ENCODE results near the gene ZBTB8B.
"Not testable (repeated sequence)": the region's sequence is repeated elsewhere in the genome, so short reads cannot be mapped to it uniquely, and the experiment has no call there.

The ZBTB8B gene

GRCh38 chr1:32470991-32471694, 6.3 kb downstream of the ZBTB8B start:
- FAIRE-seq (peak; percentile 35), DNase-seq (ENCODE audit: insufficient read length, low spot score) (peak; percentile 56)
- TF ChIP-seq POLR2A (IDR thresholded peaks at IDR 0.05; ENCODE audit: low read depth, low read length) (no peak), TAF1 (IDR thresholded peaks at IDR 0.05; ENCODE audit: low read depth, low read length) (no peak), POLR2AphosphoS5 (IDR thresholded peaks at IDR 0.05; ENCODE audit: low read depth, low read length) (no peak), POU2F2 (IDR thresholded peaks at IDR 0.05; ENCODE audit: low read depth, low read length) (no peak), PAX5 (IDR thresholded peaks at IDR 0.05; ENCODE audit: insufficient read depth, low read length, severe bottlenecking) (no peak), SPI1 (IDR thresholded peaks at IDR 0.05; ENCODE audit: low read depth, low read length) (no peak)

GRCh38 chr1:32471695-32472362, 7.0 kb downstream of the ZBTB8B start:
- TF ChIP-seq SPI1 (IDR thresholded peaks at IDR 0.05; ENCODE audit: low read depth, low read length) = no peak
- TF ChIP-seq TAF1 (IDR thresholded peaks at IDR 0.05; ENCODE audit: low read depth, low read length) = no peak
- no peak for TF ChIP-seq POU2F2 (IDR thresholded peaks at IDR 0.05; ENCODE audit: low read depth, low read length)
- no peak for TF ChIP-seq POLR2A (IDR thresholded peaks at IDR 0.05; ENCODE audit: low read depth, low read length)
- TF ChIP-seq POLR2AphosphoS5 (IDR thresholded peaks at IDR 0.05; ENCODE audit: low read depth, low read length) = no peak
- no peak for TF ChIP-seq PAX5 (IDR thresholded peaks at IDR 0.05; ENCODE audit: insufficient read depth, low read length, severe bottlenecking)
- DNase-seq (ENCODE audit: insufficient read length, low spot score) (no peak), FAIRE-seq (peak; percentile 48)

- FAIRE-seq; DNase-seq (ENCODE audit: insufficient read length, low spot score): not testable (repeated sequence)
These were observed 8.1 kb downstream of the ZBTB8B start for GRCh38 chr1:32472966-32473365.

GRCh38 chr1:32474954-32475353, 10.1 kb downstream of the ZBTB8B start:
- TF ChIP-seq PAX5 (IDR thresholded peaks at IDR 0.05; ENCODE audit: insufficient read depth, low read length, severe bottlenecking) (no peak), POLR2AphosphoS5 (IDR thresholded peaks at IDR 0.05; ENCODE audit: low read depth, low read length) (no peak), SPI1 (IDR thresholded peaks at IDR 0.05; ENCODE audit: low read depth, low read length) (no peak), POLR2A (IDR thresholded peaks at IDR 0.05; ENCODE audit: low read depth, low read length) (no peak), TAF1 (IDR thresholded peaks at IDR 0.05; ENCODE audit: low read depth, low read length) (no peak), POU2F2 (IDR thresholded peaks at IDR 0.05; ENCODE audit: low read depth, low read length) (no peak)
- DNase-seq (ENCODE audit: insufficient read length, low spot score) (no peak), FAIRE-seq (no peak)

- DNase-seq (ENCODE audit: insufficient read length, low spot score) (no peak), FAIRE-seq (no peak)
- TF ChIP-seq POLR2A (IDR thresholded peaks at IDR 0.05; ENCODE audit: low read depth, low read length) (no peak), PAX5 (IDR thresholded peaks at IDR 0.05; ENCODE audit: insufficient read depth, low read length, severe bottlenecking) (no peak), POU2F2 (IDR thresholded peaks at IDR 0.05; ENCODE audit: low read depth, low read length) (no peak), SPI1 (IDR thresholded peaks at IDR 0.05; ENCODE audit: low read depth, low read length) (no peak), POLR2AphosphoS5 (IDR thresholded peaks at IDR 0.05; ENCODE audit: low read depth, low read length) (no peak), TAF1 (IDR thresholded peaks at IDR 0.05; ENCODE audit: low read depth, low read length) (no peak)
These were observed 15.1 kb downstream of the ZBTB8B start for GRCh38 chr1:32480003-32480402.

GRCh38 chr1:32480761-32481160, 15.9 kb downstream of the ZBTB8B start:
- no peak for TF ChIP-seq PAX5 (IDR thresholded peaks at IDR 0.05; ENCODE audit: insufficient read depth, low read length, severe bottlenecking)
- TF ChIP-seq SPI1 (IDR thresholded peaks at IDR 0.05; ENCODE audit: low read depth, low read length) = no peak
- FAIRE-seq (no peak), DNase-seq (ENCODE audit: insufficient read length, low spot score) (no peak)

- not testable (repeated sequence) for DNase-seq (ENCODE audit: insufficient read length, low spot score); FAIRE-seq
These were observed 16.9 kb downstream of the ZBTB8B start for GRCh38 chr1:32481788-32482187.

- no peak for DNase-seq (ENCODE audit: insufficient read length, low spot score)
- TF ChIP-seq POLR2A (IDR thresholded peaks at IDR 0.05; ENCODE audit: low read depth, low read length) = no peak
- no peak for FAIRE-seq
These were observed 20.8 kb downstream of the ZBTB8B start for GRCh38 chr1:32485554-32486255.

- DNase-seq (ENCODE audit: insufficient read length, low spot score) (no peak), FAIRE-seq (no peak)
- TF ChIP-seq POU2F2 (IDR thresholded peaks at IDR 0.05; ENCODE audit: low read depth, low read length) (no peak), SPI1 (IDR thresholded peaks at IDR 0.05; ENCODE audit: low read depth, low read length) (no peak), POLR2A (IDR thresholded peaks at IDR 0.05; ENCODE audit: low read depth, low read length) (no peak), PAX5 (IDR thresholded peaks at IDR 0.05; ENCODE audit: insufficient read depth, low read length, severe bottlenecking) (no peak), TAF1 (IDR thresholded peaks at IDR 0.05; ENCODE audit: low read depth, low read length) (no peak)
These were observed 21.7 kb downstream of the ZBTB8B start for GRCh38 chr1:32486463-32487113.

- FAIRE-seq (no peak), DNase-seq (ENCODE audit: insufficient read length, low spot score) (no peak)
- TF ChIP-seq POLR2AphosphoS5 (IDR thresholded peaks at IDR 0.05; ENCODE audit: low read depth, low read length) = no peak
- TF ChIP-seq TAF1 (IDR thresholded peaks at IDR 0.05; ENCODE audit: low read depth, low read length) = no peak
- TF ChIP-seq POLR2A (IDR thresholded peaks at IDR 0.05; ENCODE audit: low read depth, low read length) = no peak
- no peak for TF ChIP-seq POU2F2 (IDR thresholded peaks at IDR 0.05; ENCODE audit: low read depth, low read length)
- no peak for TF ChIP-seq PAX5 (IDR thresholded peaks at IDR 0.05; ENCODE audit: insufficient read depth, low read length, severe bottlenecking)
- TF ChIP-seq SPI1 (IDR thresholded peaks at IDR 0.05; ENCODE audit: low read depth, low read length) = no peak
These were observed 22.3 kb downstream of the ZBTB8B start for GRCh38 chr1:32487182-32487581.
